GM12878 (cell line): ENCODE results near the gene EPB41L4A. TPM values are rescaled to one million over a fixed set of nuclear protein-coding genes. Genes with fewer than 3 reads are reported as not detected.

Experiments
- ATAC-seq: fragments of 200-7000 bp; cut with Tn5 transposase; 3 replicates; pipeline ENCODE4 v1.9.1; 2020; ENCODE audit warnings: mild to moderate bottlenecking, moderate library complexity
- BruUV-seq: library from RNA; stranded (reverse); fragments of 400-500 nt; replicated peaks from 2 replicates; lab custom pipeline; 2021; lab: Mats Ljungman, UMichigan
- CTCF ChIA-PET: fragments of 300-600 bp; sonication (Branson Sonifier 250); formaldehyde crosslinking; extraction: SDS; loops from one replicate; lab custom pipeline; 2021; ENCODE audit warnings: inconsistent platforms; lab: Yijun Ruan, JAX
- POLR2A ChIA-PET: fragments of 350-600 bp; formaldehyde crosslinking; extraction: SDS; loops from one replicate; lab custom pipeline; 2021; ENCODE audit warnings: inconsistent platforms; lab: Charles Lee
- RAD21 ChIA-PET: fragments of 300-600 bp; sonication (Branson Sonifier 250); formaldehyde crosslinking; loops from one replicate; lab custom pipeline; 2023; ENCODE audit warnings: antibody characterized with exemption; ENCODE audit not compliant: unreplicated experiment; lab: Charles Lee
- SMC1A ChIA-PET: fragments of 300-600 bp; sonication (Branson Sonifier 250); formaldehyde crosslinking; loops from one replicate; lab custom pipeline; 2023; ENCODE audit not compliant: unreplicated experiment, uncharacterized antibody; lab: Charles Lee
- DNase-seq: peaks from one replicate; pipeline ENCODE4 v3.0.0-alpha.2; 2011; ENCODE audit warnings: low read depth, low spot score
- FAIRE-seq: peaks from 3 replicates; lab custom pipeline; 2011; peaks lifted over from hg19 to GRCh38; lab: Jason Lieb, UNC
- H2AFZ ChIP-seq: 2 replicates; pipeline ENCODE4 v1.6.0; 2011; ENCODE audit warnings: low read depth, low read length, control low read depth; ENCODE audit not compliant: control insufficient read depth
- H3K27ac ChIP-seq: 2 replicates; pipeline ENCODE4 v1.5.1; 2011; ENCODE audit warnings: control low read depth; ENCODE audit not compliant: control insufficient read depth, insufficient read depth
- H3K27me3 ChIP-seq, 2 experiments: replicated peaks in 1 of 2; 2 replicates each; pipeline versions ENCODE4 v1.6.0 to v1.6.1; 2011; ENCODE audit warnings: low read length in 1 of 2; ENCODE audit not compliant: control insufficient read depth in 2 of 2, insufficient read depth in 2 of 2
- H3K36me3 ChIP-seq, 2 experiments: 2 replicates each; pipeline ENCODE4 v1.5.1; 2011; ENCODE audit warnings: low read length in 1 of 2; ENCODE audit not compliant: control insufficient read depth in 2 of 2, insufficient read depth in 2 of 2
- H3K4me1 ChIP-seq: 2 replicates; pipeline ENCODE4 v1.6.1; 2011; ENCODE audit warnings: mild to moderate bottlenecking, low read length, moderate library complexity, mixed read lengths; ENCODE audit not compliant: control insufficient read depth, insufficient read depth
- H3K4me2 ChIP-seq: 2 replicates; pipeline ENCODE4 v1.6.0; 2011; ENCODE audit warnings: control low read depth; ENCODE audit not compliant: control insufficient read depth, insufficient read depth
- H3K4me3 ChIP-seq: fragments of 200-600 bp; sonication (generic); 2 replicates; pipeline ENCODE4 v1.5.1; 2016
- H3K79me2 ChIP-seq: 2 replicates; pipeline ENCODE4 v1.6.0; 2011; ENCODE audit warnings: low read length; ENCODE audit not compliant: control insufficient read depth, insufficient read depth
- H3K9ac ChIP-seq: 2 replicates; pipeline ENCODE4 v1.8.0; 2011; ENCODE audit warnings: low read length, control low read depth, mixed read lengths; ENCODE audit not compliant: control insufficient read depth, insufficient read depth
- H3K9me3 ChIP-seq: replicated peaks from 3 replicates; pipeline ENCODE4 v1.5.1; 2011; ENCODE audit warnings: mild to moderate bottlenecking, low read length; ENCODE audit not compliant: control insufficient read depth, insufficient read depth
- H4K20me1 ChIP-seq: 2 replicates; pipeline ENCODE4 v1.6.0; 2011; ENCODE audit not compliant: control insufficient read depth, insufficient read depth
- CHD2 ChIP-seq: IDR thresholded peaks from 2 replicates; pipeline ENCODE4 v1.6.1; 2011; ENCODE audit warnings: low read depth, low read length, improper control_type of control experiment, borderline replicate concordance
- HDGF ChIP-seq: fragments of 450-650 bp; IDR thresholded peaks from 2 replicates; pipeline ENCODE4 v1.6.1; 2016; ENCODE audit warnings: antibody characterized with exemption
- NFIC ChIP-seq: IDR thresholded peaks from 2 replicates; pipeline ENCODE4 v1.6.1; 2012; ENCODE audit warnings: low read depth, mild to moderate bottlenecking, inconsistent platforms, low read length, moderate library complexity
- POU2F2 ChIP-seq: IDR thresholded peaks from 3 replicates; pipeline ENCODE4 v1.6.1; 2011; ENCODE audit warnings: low read depth, mild to moderate bottlenecking, low read length, borderline replicate concordance
- SMARCA5 ChIP-seq: fragments of 450-650 bp; IDR thresholded peaks from 2 replicates; pipeline ENCODE4 v1.6.1; 2017; ENCODE audit warnings: mild to moderate bottlenecking
- SMC3 ChIP-seq: IDR thresholded peaks from 2 replicates; pipeline ENCODE4 v1.6.1; 2011; ENCODE audit warnings: low read length, improper control_type of control experiment, borderline replicate concordance
- in situ Hi-C: fragments of 300-500 bp; cut with MboI; formaldehyde crosslinking; loops from 9 replicates; pipeline ENCODE4 v1.14.3; 2018; ENCODE audit warnings: mixed read lengths
- intact Hi-C: fragments of 100-400 bp; cut with micrococcal nuclease; formaldehyde crosslinking; loops from one replicate; pipeline ENCODE4 v1.14.2; 2022; ENCODE audit not compliant: unreplicated experiment
- polyA plus RNA-seq, 11 experiments: library from polyadenylated mRNA; depleted of rRNA in 4 of 11; unstranded in 6 of 11; stranded (reverse) in 5 of 11; fragments of >200 nt; fragmentation: Nextera tagmentation in 4 of 11; fragmentation: Illumina TruSeq in 1 of 11; extraction: Ambion mirVana in 4 of 11; extraction: Trizol in 1 of 11; gene quantifications; 1 replicate in 1 of 11; 2 replicates in 10 of 11; pipeline versions ENCODE4 v1.2.1 to v1.2.3, GENCODE V29; 2011 to 2016; ENCODE audit warnings: inconsistent platforms in 2 of 11, missing spikeins in 2 of 11, low read depth in 1 of 11
- total RNA-seq, 4 experiments: library from RNA; depleted of rRNA in 3 of 4; stranded (reverse); fragments of >200 nt in 3 of 4; fragmentation: Illumina TruSeq in 1 of 4; extraction: Trizol in 1 of 4; gene quantifications; 2 replicates each; pipeline versions ENCODE4 v1.2.1 to v1.2.3, GENCODE V29; 2013 to 2021
- TF ChIP-seq, protein P1 (sequence below): fragments of 450-650 bp; IDR thresholded peaks from 2 replicates; pipeline ENCODE4 v1.6.1; 2017; ENCODE audit warnings: borderline replicate concordance
- TF ChIP-seq, protein P2 (sequence below): IDR thresholded peaks from 2 replicates; pipeline ENCODE4 v1.6.1; 2011; ENCODE audit warnings: low read depth, mild to moderate bottlenecking, low read length, moderate library complexity, borderline replicate concordance; ENCODE audit errors: extremely low read depth

Gene EPB41L4A
- total and polyA plus RNA-seq, 10 of the 15 experiments (the other 5 are each of a cell fraction or from before 2014, with no cell fraction given), result 0.10 to 0.67 (median 0.30) TPM

DNA sequence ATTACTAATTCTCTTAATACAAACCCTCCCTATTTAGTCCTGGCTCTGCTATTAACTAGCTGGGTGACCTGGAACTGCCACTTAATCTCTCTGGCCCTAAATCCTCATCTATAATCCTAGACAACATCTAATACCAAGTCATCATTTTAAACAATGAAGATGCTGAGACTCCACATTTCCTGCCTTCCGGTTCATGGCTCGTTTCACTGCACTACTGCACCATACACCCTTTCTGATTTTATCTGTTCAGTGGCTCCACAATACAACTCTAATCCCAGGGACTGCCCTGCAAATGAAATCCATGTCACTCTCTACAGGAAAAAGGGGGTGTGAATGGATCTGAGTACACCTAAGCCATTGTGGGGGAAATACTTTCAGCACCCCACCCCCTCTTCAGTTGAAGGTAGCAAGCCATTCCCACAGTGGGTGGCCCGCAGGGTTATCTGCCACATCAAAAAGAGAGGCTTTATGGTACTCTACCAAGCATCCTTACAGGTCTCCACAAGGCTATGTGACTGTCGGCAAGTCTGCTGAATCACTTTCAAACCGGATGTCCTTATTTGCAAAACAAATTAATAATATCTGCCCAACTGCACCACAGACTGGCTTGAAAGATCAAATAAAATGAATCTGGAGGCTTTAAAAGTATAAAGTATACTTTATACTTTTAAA lies 89.5 kb downstream of the EPB41L4A start (continued):
- TF ChIP-seq CHD2, result no peak
- TF ChIP-seq POU2F2, result 0 out of 3 replicates have a peak, but pooled peaks have one; percentile 46
- no peak for TF ChIP-seq HDGF
- TF ChIP-seq, protein P1, sequence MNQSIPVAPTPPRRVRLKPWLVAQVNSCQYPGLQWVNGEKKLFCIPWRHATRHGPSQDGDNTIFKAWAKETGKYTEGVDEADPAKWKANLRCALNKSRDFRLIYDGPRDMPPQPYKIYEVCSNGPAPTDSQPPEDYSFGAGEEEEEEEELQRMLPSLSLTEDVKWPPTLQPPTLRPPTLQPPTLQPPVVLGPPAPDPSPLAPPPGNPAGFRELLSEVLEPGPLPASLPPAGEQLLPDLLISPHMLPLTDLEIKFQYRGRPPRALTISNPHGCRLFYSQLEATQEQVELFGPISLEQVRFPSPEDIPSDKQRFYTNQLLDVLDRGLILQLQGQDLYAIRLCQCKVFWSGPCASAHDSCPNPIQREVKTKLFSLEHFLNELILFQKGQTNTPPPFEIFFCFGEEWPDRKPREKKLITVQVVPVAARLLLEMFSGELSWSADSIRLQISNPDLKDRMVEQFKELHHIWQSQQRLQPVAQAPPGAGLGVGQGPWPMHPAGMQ, result no peak
- TF ChIP-seq NFIC, result no peak
- no peak for TF ChIP-seq SMARCA5

DNA sequence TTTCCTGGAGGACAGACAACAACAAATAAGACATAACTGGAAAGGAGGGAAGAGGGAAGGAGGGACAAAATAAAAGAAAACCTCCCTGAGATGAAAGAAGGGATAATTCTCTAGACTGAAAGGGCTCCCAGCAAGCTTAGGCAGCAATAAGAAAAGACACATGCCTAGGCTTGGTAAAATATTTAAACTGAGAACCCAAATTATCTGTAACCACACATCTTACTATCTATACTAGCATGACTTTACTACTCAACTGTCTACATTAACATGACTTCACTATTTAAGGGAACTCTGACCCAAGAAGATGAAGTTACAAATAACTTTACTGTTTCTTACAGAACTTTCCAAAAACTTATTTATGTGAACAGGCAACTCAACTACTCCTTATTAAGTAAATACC lies 95.9 kb downstream of the EPB41L4A start:
- in situ Hi-C loops, result no loop called here
- no TSS peak for BruUV-seq
- CTCF ChIA-PET, result no interaction called here
- ATAC-seq (no peak), DNase-seq (no peak), FAIRE-seq (no peak)
- H2AFZ ChIP-seq, result no peak overlapping the region
- RAD21 ChIA-PET, result no interaction called here
- no peaks in the 10 kb centered on the region for H3K4me1 ChIP-seq
- SMC1A ChIA-PET, result no interaction called here
- H3K36me3 ChIP-seq, result no peaks in the 10 kb centered on the region
- H3K9me3 ChIP-seq, result no peaks in the 10 kb centered on the region
- H3K27ac ChIP-seq, result no peak overlapping the region
- no peaks in the 10 kb centered on the region for H4K20me1 ChIP-seq
- no peaks in the 10 kb centered on the region for H3K79me2 ChIP-seq
- H3K9ac ChIP-seq, result no peak overlapping the region
- no peak overlapping the region for H3K4me3 ChIP-seq
- no peaks in the 10 kb centered on the region; a peak in 1 of 4 replicates for H3K27me3 ChIP-seq
- POLR2A ChIA-PET, result no interaction called here
- intact Hi-C loops, result no loop called here
- TF ChIP-seq, protein P2, sequence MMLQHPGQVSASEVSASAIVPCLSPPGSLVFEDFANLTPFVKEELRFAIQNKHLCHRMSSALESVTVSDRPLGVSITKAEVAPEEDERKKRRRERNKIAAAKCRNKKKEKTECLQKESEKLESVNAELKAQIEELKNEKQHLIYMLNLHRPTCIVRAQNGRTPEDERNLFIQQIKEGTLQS, result no peak
- no peak for TF ChIP-seq SMC3
- H3K4me2 ChIP-seq, result no peak overlapping the region
